Measurements from ENCODE around the gene PPID. TPM values are rescaled to one million over a fixed set of nuclear protein-coding genes. Genes with fewer than 3 reads are reported as not detected.
A peak's percentile ranks its signal among the peaks of the same experiment; 100 is the strongest.

The PPID gene
- total and polyA plus RNA-seq, 9 of the 15 experiments (the other 6 are each of a cell fraction or from before 2014, with no cell fraction given), result 46.5 to 160 (median 98.6) TPM

DNA sequence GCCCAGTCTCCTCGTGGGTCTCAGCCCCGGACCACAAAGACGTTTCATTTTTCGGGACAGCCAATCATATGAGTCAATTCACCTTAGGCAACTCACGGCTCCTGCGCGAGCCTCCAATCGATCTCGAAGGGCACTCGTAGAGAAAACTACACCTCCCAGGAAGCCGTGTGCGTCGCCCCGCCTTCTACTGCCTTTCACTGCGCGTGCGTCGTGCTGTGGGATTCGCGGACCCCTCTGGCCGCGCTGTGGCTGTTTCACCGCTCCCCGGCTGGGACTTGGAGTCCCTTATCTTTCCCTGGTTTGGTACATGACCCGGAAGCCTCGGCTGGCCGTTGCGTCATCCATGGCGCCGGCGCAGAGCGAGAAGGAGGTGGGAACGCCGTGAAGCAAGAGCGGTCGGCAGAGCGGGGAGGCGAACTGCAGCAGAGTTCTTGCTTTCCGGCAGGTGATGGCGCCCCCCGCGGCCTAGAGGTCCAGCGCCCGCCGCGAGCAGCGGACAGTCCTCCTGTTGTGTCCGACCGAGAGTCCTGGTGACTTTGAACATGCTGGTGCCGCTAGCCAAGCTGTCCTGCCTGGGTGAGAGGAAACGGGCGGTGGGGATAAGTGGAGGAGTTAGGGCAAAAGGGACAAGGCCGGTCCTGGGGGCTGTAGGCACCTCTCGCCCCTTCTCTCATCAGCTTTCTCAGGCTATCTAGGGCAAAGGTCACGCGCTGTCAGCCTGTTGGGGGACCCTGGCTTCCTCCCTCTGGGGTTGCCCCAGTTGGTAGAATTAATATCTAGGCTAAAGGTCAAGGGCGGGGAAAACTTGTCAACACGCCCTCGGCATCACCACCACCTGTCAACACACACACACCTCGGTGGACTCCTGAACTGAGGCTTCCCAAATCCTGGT lies 51.0 kb downstream of the PPID start, which contains the start of gene ETFDH (continued):
- TF ChIP-seq, protein P1, sequence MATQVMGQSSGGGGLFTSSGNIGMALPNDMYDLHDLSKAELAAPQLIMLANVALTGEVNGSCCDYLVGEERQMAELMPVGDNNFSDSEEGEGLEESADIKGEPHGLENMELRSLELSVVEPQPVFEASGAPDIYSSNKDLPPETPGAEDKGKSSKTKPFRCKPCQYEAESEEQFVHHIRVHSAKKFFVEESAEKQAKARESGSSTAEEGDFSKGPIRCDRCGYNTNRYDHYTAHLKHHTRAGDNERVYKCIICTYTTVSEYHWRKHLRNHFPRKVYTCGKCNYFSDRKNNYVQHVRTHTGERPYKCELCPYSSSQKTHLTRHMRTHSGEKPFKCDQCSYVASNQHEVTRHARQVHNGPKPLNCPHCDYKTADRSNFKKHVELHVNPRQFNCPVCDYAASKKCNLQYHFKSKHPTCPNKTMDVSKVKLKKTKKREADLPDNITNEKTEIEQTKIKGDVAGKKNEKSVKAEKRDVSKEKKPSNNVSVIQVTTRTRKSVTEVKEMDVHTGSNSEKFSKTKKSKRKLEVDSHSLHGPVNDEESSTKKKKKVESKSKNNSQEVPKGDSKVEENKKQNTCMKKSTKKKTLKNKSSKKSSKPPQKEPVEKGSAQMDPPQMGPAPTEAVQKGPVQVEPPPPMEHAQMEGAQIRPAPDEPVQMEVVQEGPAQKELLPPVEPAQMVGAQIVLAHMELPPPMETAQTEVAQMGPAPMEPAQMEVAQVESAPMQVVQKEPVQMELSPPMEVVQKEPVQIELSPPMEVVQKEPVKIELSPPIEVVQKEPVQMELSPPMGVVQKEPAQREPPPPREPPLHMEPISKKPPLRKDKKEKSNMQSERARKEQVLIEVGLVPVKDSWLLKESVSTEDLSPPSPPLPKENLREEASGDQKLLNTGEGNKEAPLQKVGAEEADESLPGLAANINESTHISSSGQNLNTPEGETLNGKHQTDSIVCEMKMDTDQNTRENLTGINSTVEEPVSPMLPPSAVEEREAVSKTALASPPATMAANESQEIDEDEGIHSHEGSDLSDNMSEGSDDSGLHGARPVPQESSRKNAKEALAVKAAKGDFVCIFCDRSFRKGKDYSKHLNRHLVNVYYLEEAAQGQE (IDR thresholded peaks at IDR 0.05; ENCODE audit: borderline replicate concordance), result 0 out of 2 replicates have a peak, but pooled peaks have one; percentile 15
- TF ChIP-seq, protein P1 (CRISPR knock-in tag; IDR thresholded peaks at IDR 0.05; ENCODE audit: low read depth), result no peak
- TF ChIP-seq, protein P2, sequence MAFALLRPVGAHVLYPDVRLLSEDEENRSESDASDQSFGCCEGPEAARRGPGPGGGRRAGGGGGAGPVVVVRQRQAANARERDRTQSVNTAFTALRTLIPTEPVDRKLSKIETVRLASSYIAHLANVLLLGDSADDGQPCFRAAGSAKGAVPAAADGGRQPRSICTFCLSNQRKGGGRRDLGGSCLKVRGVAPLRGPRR (CRISPR knock-in tag; IDR thresholded peaks at IDR 0.05), result no peak
- TF ChIP-seq, protein P3, sequence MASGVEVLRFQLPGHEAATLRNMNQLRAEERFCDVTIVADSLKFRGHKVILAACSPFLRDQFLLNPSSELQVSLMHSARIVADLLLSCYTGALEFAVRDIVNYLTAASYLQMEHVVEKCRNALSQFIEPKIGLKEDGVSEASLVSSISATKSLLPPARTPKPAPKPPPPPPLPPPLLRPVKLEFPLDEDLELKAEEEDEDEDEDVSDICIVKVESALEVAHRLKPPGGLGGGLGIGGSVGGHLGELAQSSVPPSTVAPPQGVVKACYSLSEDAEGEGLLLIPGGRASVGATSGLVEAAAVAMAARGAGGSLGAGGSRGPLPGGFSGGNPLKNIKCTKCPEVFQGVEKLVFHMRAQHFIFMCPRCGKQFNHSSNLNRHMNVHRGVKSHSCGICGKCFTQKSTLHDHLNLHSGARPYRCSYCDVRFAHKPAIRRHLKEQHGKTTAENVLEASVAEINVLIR (CRISPR knock-in tag; IDR thresholded peaks at IDR 0.05), result peak; percentile 83
- TF ChIP-seq ETS2 (tag; IDR thresholded peaks at IDR 0.05; ENCODE audit: borderline replicate concordance, poor library complexity, severe bottlenecking), result no peak
- no peak for TF ChIP-seq COPS2 (conservative IDR thresholded peaks at IDR 0.05)
- peak; percentile 45; the same call in 1 of the 2 replicates for TF ChIP-seq POLR2AphosphoS5 (IDR thresholded peaks at IDR 0.05; ENCODE audit: control insufficient read depth, insufficient read depth, low read depth, low read length)
- no peak for TF ChIP-seq MYNN (IDR thresholded peaks at IDR 0.05)
- TF ChIP-seq MYNN (CRISPR knock-in tag; IDR thresholded peaks at IDR 0.05), result no peak
- peak; percentile 78 for TF ChIP-seq POLR2A (conservative IDR thresholded peaks at IDR 0.05)
- peak; percentile 73 for TF ChIP-seq L3MBTL2 (IDR thresholded peaks at IDR 0.05)
- peak; percentile 95 for TF ChIP-seq ZNF143 (CRISPR knock-in tag; IDR thresholded peaks at IDR 0.05)
- TF ChIP-seq NONO (IDR thresholded peaks at IDR 0.05; ENCODE audit: low read depth in 2 of 2, low read length in 1 of 2), result peak in 1 of 2 experiments; percentile 72; a peak in 1 of 4 replicates
- TF ChIP-seq CHD1 (IDR thresholded peaks at IDR 0.05; ENCODE audit: low read length), result peak; percentile 63
- TF ChIP-seq BRF1 (IDR thresholded peaks at IDR 0.05; ENCODE audit: borderline replicate concordance, extremely low read depth, insufficient read length), result no peak
- TF ChIP-seq SETDB1 (IDR thresholded peaks at IDR 0.05; ENCODE audit: low read length), result peak; percentile 24
- TF ChIP-seq, protein P4, sequence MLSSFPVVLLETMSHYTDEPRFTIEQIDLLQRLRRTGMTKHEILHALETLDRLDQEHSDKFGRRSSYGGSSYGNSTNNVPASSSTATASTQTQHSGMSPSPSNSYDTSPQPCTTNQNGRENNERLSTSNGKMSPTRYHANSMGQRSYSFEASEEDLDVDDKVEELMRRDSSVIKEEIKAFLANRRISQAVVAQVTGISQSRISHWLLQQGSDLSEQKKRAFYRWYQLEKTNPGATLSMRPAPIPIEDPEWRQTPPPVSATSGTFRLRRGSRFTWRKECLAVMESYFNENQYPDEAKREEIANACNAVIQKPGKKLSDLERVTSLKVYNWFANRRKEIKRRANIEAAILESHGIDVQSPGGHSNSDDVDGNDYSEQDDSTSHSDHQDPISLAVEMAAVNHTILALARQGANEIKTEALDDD (IDR thresholded peaks at IDR 0.05), result peak; percentile 44; the same call in 1 of the 2 replicates
- no peak for TF ChIP-seq ZNF695 (CRISPR knock-in tag; IDR thresholded peaks at IDR 0.05)
